ENCODE measurements around the gene KCNG2.

Gene KCNG2

DNA sequence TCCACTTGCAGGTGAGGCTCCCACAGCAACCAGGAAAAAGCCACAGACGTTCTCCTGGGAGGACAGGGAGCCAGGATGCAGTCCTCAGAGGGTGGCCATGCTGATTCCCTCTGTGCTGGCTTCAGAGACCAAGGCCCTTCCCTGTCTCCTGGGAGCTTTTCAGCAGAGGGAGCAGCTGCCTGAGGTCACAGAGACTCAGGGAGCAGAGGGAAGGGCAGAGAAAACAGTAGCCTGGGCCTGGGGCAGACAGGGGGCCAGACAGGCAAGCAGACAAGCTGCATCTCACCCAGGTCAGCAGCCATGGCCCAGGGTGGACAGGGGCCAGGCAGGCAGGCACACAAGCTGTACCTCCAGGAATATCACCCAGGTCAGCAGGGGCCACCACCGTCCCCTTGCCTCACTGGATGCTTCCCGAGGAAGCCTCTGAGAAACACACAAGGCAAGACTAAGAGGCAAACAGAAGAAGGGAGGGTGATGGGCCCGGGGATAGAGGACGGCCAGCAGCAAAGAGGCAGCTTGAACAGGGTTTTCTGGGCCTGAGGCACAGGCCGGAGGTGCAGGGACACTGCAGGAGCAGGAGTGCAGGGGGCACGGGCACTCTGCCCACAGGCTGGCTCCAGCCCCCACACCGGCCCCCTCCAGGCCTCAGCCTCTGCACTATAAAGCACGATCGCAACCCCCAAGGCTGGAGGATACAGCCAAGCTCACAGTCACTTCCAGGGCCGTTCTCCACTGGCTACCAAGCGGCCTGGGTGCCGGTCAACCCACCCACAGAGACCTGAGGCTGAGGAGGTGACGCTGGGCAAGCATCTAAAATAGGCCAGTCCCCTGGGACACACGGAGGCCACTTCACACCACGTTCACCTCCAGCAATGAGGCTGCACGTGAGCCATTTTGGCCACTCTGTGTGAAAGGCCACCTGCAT lies 147.6 kb downstream of the KCNG2 start:
- TF ChIP-seq, protein P1, sequence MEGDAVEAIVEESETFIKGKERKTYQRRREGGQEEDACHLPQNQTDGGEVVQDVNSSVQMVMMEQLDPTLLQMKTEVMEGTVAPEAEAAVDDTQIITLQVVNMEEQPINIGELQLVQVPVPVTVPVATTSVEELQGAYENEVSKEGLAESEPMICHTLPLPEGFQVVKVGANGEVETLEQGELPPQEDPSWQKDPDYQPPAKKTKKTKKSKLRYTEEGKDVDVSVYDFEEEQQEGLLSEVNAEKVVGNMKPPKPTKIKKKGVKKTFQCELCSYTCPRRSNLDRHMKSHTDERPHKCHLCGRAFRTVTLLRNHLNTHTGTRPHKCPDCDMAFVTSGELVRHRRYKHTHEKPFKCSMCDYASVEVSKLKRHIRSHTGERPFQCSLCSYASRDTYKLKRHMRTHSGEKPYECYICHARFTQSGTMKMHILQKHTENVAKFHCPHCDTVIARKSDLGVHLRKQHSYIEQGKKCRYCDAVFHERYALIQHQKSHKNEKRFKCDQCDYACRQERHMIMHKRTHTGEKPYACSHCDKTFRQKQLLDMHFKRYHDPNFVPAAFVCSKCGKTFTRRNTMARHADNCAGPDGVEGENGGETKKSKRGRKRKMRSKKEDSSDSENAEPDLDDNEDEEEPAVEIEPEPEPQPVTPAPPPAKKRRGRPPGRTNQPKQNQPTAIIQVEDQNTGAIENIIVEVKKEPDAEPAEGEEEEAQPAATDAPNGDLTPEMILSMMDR (conservative IDR thresholded peaks at IDR 0.05; ENCODE audit: low read depth, low read length), result no peak
- DNase-seq (ENCODE audit: low read depth), result no peak
- no peak overlapping the region for H3K4me3 ChIP-seq (ENCODE audit: low read length)

DNA sequence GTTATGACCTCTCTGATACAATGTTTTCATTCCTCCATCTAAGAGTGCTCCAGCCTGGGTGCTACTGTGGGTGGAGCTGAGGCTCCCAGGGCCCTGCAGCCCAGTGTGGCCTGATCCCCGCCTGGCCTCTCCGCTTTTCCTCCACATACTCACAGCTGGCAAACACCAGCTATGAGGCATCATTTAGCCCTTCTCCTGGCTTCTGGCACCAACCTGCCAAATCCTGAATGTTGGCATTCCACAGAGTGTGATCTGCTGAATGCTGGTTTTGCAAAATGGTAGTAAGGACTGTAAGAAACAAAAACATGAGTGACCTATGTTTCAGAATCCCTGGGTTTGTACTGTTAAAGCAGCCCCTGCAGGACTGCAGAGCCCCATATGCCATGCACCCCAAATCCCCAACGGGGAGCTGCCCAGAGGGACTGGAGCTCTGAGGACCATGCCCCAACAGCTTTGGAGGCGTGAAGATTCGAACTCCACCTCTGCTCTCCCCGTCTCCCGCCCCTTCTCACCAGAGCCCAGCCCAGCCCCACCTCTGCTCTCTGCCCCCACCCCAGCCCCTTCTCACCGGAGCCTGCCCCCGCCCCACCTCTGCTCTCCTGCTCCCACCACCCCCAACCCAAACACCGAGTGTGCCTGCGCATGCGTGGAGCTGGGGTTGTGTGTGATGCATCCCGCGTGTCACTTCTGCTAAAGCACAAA lies 149.5 kb downstream of the KCNG2 start:
- H3K4me3 ChIP-seq (ENCODE audit: low read length), result no peak overlapping the region
- no peak for DNase-seq (ENCODE audit: low read depth)
- TF ChIP-seq, protein P1 (conservative IDR thresholded peaks at IDR 0.05; ENCODE audit: low read depth, low read length), result no peak

DNA sequence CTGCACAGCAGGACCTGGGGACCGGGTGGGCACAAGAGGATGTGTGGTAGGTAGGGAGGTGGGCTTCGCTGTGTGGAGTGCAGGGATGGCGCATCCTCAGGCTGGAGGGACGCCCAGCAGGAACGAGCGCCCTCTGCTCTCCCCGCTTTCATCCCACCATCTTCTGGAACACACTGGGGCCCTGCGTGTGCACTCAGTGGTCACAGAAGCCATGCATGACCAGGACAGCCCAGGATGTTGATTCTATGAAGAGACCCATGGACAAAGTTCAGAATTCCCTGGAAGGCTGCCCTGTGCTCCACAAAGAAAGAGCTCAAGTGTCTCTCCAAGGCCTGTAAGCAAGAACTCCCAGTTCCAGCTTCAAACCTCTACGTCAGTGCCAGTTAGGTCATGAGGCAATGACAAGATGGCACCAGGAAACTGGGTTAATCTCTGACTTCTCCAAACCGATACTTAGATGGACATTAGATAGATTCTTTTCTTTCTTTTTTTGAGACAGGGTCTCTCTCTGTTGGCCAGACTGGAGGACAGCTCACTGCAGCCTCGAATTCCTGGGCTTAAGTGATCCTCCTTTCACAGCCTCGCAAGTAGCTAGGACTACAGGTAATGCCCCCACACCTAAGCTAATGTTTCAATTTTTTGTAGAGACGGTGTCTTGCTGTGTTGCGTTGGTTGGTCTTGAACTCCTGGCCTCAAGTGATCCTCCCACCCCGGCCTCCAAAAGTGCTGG lies 150.3 kb downstream of the KCNG2 start:
- DNase-seq (ENCODE audit: low read depth), result no peak
- H3K4me3 ChIP-seq (ENCODE audit: low read length), result no peak overlapping the region
- TF ChIP-seq, protein P1 (conservative IDR thresholded peaks at IDR 0.05; ENCODE audit: low read depth, low read length), result no peak

DNA sequence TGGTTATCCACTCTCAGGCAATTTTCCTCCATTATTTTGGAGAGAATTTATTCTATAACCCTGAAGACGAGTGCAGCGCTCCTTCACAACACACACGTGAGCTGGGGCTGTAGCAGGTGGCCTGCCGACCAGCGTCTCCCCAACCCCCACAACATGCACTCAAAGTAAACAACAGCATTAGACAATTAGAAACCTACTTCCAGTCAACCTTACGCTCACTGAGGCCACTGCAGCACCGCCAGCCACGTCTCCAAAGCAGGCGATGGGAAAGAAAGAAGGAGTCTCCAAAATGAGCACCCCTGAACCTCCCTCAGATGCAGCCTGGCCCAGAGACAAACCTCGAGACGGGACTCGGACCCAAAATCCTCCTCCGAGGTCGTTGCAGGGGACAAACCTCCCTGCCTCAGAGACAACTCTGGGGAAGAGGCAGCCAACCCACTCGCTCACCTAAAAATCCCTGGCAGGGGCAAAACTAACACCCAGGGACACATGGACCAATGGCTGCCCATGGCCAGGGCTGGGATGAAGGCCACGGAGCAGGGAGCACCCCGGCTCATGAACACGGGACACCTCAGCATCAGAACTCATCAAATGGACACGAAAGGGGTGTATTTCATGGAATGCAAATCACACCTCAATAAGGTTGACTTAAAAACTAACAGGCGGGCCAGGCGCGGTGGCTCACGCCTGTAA lies 151.1 kb downstream of the KCNG2 start:
- no peak overlapping the region for H3K4me3 ChIP-seq (ENCODE audit: low read length)
- TF ChIP-seq, protein P1 (conservative IDR thresholded peaks at IDR 0.05; ENCODE audit: low read depth, low read length), result no peak
- no peak for DNase-seq (ENCODE audit: low read depth)

All from retinal pigment epithelial cell (primary cell).